Peyer's patch (tissue), 4 donors: ENCODE measurements around the gene METTL22.

Experiments used
- CTCF ChIP-seq, 6 experiments: fragments of 450-650 bp in 4 of 6; fragments of 200-600 bp in 2 of 6; sonication (generic) in 1 of 6; IDR thresholded peaks; one replicate each; pipeline ENCODE4 v1.5.1; 2017 to 2019; ENCODE audit warnings: antibody characterized with exemption in 6 of 6, mild to moderate bottlenecking in 3 of 6, moderate library complexity in 1 of 6
- POLR2A ChIP-seq, 2 donors: fragments of 450-650 bp; IDR thresholded peaks; one replicate each; pipeline ENCODE4 v1.5.1; 2017; ENCODE audit warnings: antibody characterized with exemption in 2 of 2, mild to moderate bottlenecking in 2 of 2, moderate library complexity in 2 of 2

- TF ChIP-seq CTCF (IDR thresholded peaks at IDR 0.05) (no peak), POLR2A (IDR thresholded peaks at IDR 0.05) (no peak)
These were observed 2.1 kb downstream of the METTL22 start for GRCh38 chr16:8623634-8624033.
